Measurements from ENCODE around the gene BCAS3.
"Not testable (repeated sequence)": the region's sequence is repeated elsewhere in the genome, so short reads cannot be mapped to it uniquely, and the experiment has no call there.

BCAS3 gene

GRCh38 chr17:61010661-61011170 is 333.1 kb downstream of the BCAS3 start:
- no peak for DNase-seq

- no peak for DNase-seq
Observed at GRCh38 chr17:61011251-61011650, 333.6 kb downstream of the BCAS3 start.

GRCh38 chr17:61015966-61016365 is 338.3 kb downstream of the BCAS3 start:
- no peak for DNase-seq

- no peak for DNase-seq
Observed at GRCh38 chr17:61017317-61018006, 339.8 kb downstream of the BCAS3 start.

GRCh38 chr17:61018938-61019337 is 341.3 kb downstream of the BCAS3 start:
- no peak for DNase-seq

- no peak for DNase-seq
Observed at GRCh38 chr17:61023996-61024395, 346.3 kb downstream of the BCAS3 start.

GRCh38 chr17:61026818-61027217 is 349.2 kb downstream of the BCAS3 start:
- DNase-seq: no peak

- no peak for DNase-seq
Observed at GRCh38 chr17:61029181-61029580, 351.5 kb downstream of the BCAS3 start.

- DNase-seq: no peak
Observed at GRCh38 chr17:61040666-61041065, 363.0 kb downstream of the BCAS3 start.

- DNase-seq: not testable (repeated sequence)
Observed at GRCh38 chr17:61042348-61042747, 364.7 kb downstream of the BCAS3 start.

GRCh38 chr17:61047515-61047914 is 369.9 kb downstream of the BCAS3 start:
- no peak for DNase-seq

- DNase-seq: no peak
Observed at GRCh38 chr17:61048376-61049106, 370.9 kb downstream of the BCAS3 start.

- DNase-seq: no peak
Observed at GRCh38 chr17:61053469-61053868, 375.8 kb downstream of the BCAS3 start.

GRCh38 chr17:61054436-61054835 is 376.8 kb downstream of the BCAS3 start:
- DNase-seq: no peak

GRCh38 chr17:61057257-61057656 is 379.6 kb downstream of the BCAS3 start:
- DNase-seq: no peak

- DNase-seq: no peak
Observed at GRCh38 chr17:61058066-61058465, 380.4 kb downstream of the BCAS3 start.

- no peak for DNase-seq
Observed at GRCh38 chr17:61063528-61063927, 385.9 kb downstream of the BCAS3 start.

- no peak for DNase-seq
Observed at GRCh38 chr17:61064087-61064951, 386.7 kb downstream of the BCAS3 start.

GRCh38 chr17:61065263-61065773 is 387.7 kb downstream of the BCAS3 start:
- DNase-seq: no peak

- DNase-seq: no peak
Observed at GRCh38 chr17:61066062-61066461, 388.4 kb downstream of the BCAS3 start.

- no peak for DNase-seq
Observed at GRCh38 chr17:61070649-61071048, 393.0 kb downstream of the BCAS3 start.

GRCh38 chr17:61072648-61073047 is 395.0 kb downstream of the BCAS3 start:
- no peak for DNase-seq

- no peak for DNase-seq
Observed at GRCh38 chr17:61073131-61073530, 395.5 kb downstream of the BCAS3 start.

Data from CD4-positive, alpha-beta T cell treated with Interleukin-15 for 1 hour (primary cell).